ENCODE measurements around the gene DNM1L.

- TF ChIP-seq, protein P1, sequence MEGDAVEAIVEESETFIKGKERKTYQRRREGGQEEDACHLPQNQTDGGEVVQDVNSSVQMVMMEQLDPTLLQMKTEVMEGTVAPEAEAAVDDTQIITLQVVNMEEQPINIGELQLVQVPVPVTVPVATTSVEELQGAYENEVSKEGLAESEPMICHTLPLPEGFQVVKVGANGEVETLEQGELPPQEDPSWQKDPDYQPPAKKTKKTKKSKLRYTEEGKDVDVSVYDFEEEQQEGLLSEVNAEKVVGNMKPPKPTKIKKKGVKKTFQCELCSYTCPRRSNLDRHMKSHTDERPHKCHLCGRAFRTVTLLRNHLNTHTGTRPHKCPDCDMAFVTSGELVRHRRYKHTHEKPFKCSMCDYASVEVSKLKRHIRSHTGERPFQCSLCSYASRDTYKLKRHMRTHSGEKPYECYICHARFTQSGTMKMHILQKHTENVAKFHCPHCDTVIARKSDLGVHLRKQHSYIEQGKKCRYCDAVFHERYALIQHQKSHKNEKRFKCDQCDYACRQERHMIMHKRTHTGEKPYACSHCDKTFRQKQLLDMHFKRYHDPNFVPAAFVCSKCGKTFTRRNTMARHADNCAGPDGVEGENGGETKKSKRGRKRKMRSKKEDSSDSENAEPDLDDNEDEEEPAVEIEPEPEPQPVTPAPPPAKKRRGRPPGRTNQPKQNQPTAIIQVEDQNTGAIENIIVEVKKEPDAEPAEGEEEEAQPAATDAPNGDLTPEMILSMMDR (IDR thresholded peaks at IDR 0.05; ENCODE audit: insufficient read depth, low read depth, low read length): no peak
- TF ChIP-seq EZH2 (IDR thresholded peaks at IDR 0.05; ENCODE audit: insufficient read depth, low read length): no peak
These were observed 23.4 kb downstream of the DNM1L start for GRCh38 chr12:32702473-32702872.

Measured in astrocyte (in vitro differentiated cells and primary cell).